Neural progenitor cell (in vitro differentiated cells): Measurements from ENCODE around the gene CD19. TPM values are rescaled to one million over a fixed set of nuclear protein-coding genes. Genes with fewer than 3 reads are reported as not detected.
A peak's percentile ranks its signal among the peaks of the same experiment; 100 is the strongest.

Experiments used
- DNase-seq: peaks from one replicate; pipeline ENCODE4 v3.0.0-alpha.2; 2016; ENCODE audit warnings: low spot score
- H2AFZ ChIP-seq: fragments of 200-600 bp; sonication (generic); replicated peaks from 2 replicates; pipeline ENCODE4 v1.6.1; 2016; ENCODE audit warnings: antibody characterized with exemption
- H3F3A ChIP-seq: fragments of 200-600 bp; sonication (generic); 2 replicates; pipeline ENCODE4 v1.6.1; 2016; ENCODE audit warnings: antibody characterized with exemption, low read depth
- H3K27ac ChIP-seq: fragments of 200-600 bp; sonication (generic); 2 replicates; pipeline ENCODE4 v1.5.1; 2016; ENCODE audit warnings: mild to moderate bottlenecking
- H3K27me3 ChIP-seq: fragments of 200-600 bp; sonication (generic); 2 replicates; pipeline ENCODE4 v1.6.1; 2016; ENCODE audit warnings: mild to moderate bottlenecking, moderate library complexity
- H3K36me3 ChIP-seq: fragments of 200-600 bp; sonication (generic); 2 replicates; pipeline ENCODE4 v1.5.1; 2016
- H3K4me1 ChIP-seq: fragments of 200-600 bp; sonication (generic); 2 replicates; pipeline ENCODE4 v1.6.1; 2016; ENCODE audit warnings: mixed run types
- H3K4me2 ChIP-seq: fragments of 200-600 bp; sonication (generic); 2 replicates; pipeline ENCODE4 v1.6.1; 2016
- H3K4me3 ChIP-seq: fragments of 200-600 bp; sonication (generic); 2 replicates; pipeline ENCODE4 v1.5.1; 2016
- H3K79me2 ChIP-seq: fragments of 200-600 bp; sonication (generic); 2 replicates; pipeline ENCODE4 v1.6.1; 2016; ENCODE audit warnings: low read depth
- H3K9ac ChIP-seq: fragments of 200-600 bp; sonication (generic); 2 replicates; pipeline ENCODE4 v1.6.1; 2016
- H3K9me3 ChIP-seq: fragments of 200-600 bp; sonication (generic); 2 replicates; pipeline ENCODE4 v1.5.1; 2016; ENCODE audit warnings: low read depth
- H4K20me1 ChIP-seq: fragments of 200-600 bp; sonication (generic); 2 replicates; pipeline ENCODE4 v1.6.1; 2016; ENCODE audit warnings: low read depth
- H3K27ac Mint-ChIP-seq: 3 replicates; pipeline ENCODE4 v1.8.0; 2021; ENCODE audit warnings: mixed read lengths
- H3K27me3 Mint-ChIP-seq: 2 replicates; pipeline ENCODE4 v1.8.0; 2022; ENCODE audit warnings: low read depth, mild to moderate bottlenecking, inconsistent platforms, moderate library complexity, mixed read lengths; ENCODE audit not compliant: insufficient read depth
- H3K36me3 Mint-ChIP-seq: 3 replicates; pipeline ENCODE4 v1.8.0; 2021; ENCODE audit warnings: mixed read lengths
- H3K4me1 Mint-ChIP-seq: 3 replicates; pipeline ENCODE4 v1.8.0; 2021; ENCODE audit warnings: mixed read lengths
- H3K4me3 Mint-ChIP-seq: 3 replicates; pipeline ENCODE4 v1.8.0; 2021; ENCODE audit warnings: mild to moderate bottlenecking, moderate library complexity, mixed read lengths
- H3K9me3 Mint-ChIP-seq: 3 replicates; pipeline ENCODE4 v1.8.0; 2020; ENCODE audit warnings: mixed read lengths
- EZH2 ChIP-seq: fragments of 200-600 bp; sonication (generic); IDR thresholded peaks from 2 replicates; pipeline ENCODE4 v1.6.1; 2017; ENCODE audit warnings: antibody characterized with exemption, mild to moderate bottlenecking, moderate library complexity
- EZH2phosphoT487 ChIP-seq: fragments of 200-600 bp; sonication (generic); IDR thresholded peaks from 2 replicates; pipeline ENCODE4 v1.6.1; 2017; ENCODE audit warnings: antibody characterized with exemption
- total RNA-seq: library from RNA; depleted of rRNA; stranded (reverse); fragments of >200 nt; gene quantifications from 2 replicates; pipeline ENCODE4 v1.2.3, GENCODE V29; 2015; ENCODE audit warnings: low replicate concordance
- TF ChIP-seq, protein P1 (sequence below): fragments of 200-600 bp; sonication (generic); IDR thresholded peaks from 2 replicates; pipeline ENCODE4 v1.5.1; 2017; ENCODE audit warnings: antibody characterized with exemption, mild to moderate bottlenecking

The CD19 gene
- total RNA-seq = 0.15 TPM in 1 of 2 replicates, not detected in the other

DNA sequence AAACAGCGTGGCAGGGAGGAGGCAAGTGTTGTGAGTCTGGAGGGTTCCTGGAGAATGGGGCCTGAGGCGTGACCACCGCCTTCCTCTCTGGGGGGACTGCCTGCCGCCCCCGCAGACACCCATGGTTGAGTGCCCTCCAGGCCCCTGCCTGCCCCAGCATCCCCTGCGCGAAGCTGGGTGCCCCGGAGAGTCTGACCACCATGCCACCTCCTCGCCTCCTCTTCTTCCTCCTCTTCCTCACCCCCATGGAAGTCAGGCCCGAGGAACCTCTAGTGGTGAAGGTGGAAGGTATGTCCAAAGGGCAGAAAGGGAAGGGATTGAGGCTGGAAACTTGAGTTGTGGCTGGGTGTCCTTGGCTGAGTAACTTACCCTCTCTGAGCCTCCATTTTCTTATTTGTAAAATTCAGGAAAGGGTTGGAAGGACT, at the start of gene CD19:
Gene CD19, plus strand, starts transcription at position 171 of the 425 bp plus-strand sequence. Its CDS starts 30 bp downstream, at position 201.
- no peaks in the 10 kb centered on the region for H3K27me3 ChIP-seq
- no peaks in the 10 kb centered on the region for H4K20me1 ChIP-seq
- H3K4me2 ChIP-seq = peak within 1 kb of the TSS; percentile 66
- H3K36me3 Mint-ChIP-seq = no peaks in the 10 kb centered on the region
- H3K4me3 ChIP-seq = peak within 1 kb of the TSS; percentile 9
- peak within 1 kb of the TSS; percentile 90 for H3K27ac Mint-ChIP-seq
- H3F3A ChIP-seq = peaks cover 20% of the 10 kb centered on the region
- H3K9me3 ChIP-seq = no peaks in the 10 kb centered on the region
- no peak within 1 kb of the TSS for H3K9ac ChIP-seq
- H3K36me3 ChIP-seq = no peaks in the 10 kb centered on the region
- TF ChIP-seq, protein P1, sequence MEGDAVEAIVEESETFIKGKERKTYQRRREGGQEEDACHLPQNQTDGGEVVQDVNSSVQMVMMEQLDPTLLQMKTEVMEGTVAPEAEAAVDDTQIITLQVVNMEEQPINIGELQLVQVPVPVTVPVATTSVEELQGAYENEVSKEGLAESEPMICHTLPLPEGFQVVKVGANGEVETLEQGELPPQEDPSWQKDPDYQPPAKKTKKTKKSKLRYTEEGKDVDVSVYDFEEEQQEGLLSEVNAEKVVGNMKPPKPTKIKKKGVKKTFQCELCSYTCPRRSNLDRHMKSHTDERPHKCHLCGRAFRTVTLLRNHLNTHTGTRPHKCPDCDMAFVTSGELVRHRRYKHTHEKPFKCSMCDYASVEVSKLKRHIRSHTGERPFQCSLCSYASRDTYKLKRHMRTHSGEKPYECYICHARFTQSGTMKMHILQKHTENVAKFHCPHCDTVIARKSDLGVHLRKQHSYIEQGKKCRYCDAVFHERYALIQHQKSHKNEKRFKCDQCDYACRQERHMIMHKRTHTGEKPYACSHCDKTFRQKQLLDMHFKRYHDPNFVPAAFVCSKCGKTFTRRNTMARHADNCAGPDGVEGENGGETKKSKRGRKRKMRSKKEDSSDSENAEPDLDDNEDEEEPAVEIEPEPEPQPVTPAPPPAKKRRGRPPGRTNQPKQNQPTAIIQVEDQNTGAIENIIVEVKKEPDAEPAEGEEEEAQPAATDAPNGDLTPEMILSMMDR = no peak
- TF ChIP-seq EZH2 (no peak), EZH2phosphoT487 (no peak)
- peak within 1 kb of the TSS; percentile 13 for H3K4me3 Mint-ChIP-seq
- peaks cover 23% of the 10 kb centered on the region for H3K4me1 Mint-ChIP-seq
- peak within 1 kb of the TSS; percentile 41 for H2AFZ ChIP-seq
- H3K27ac ChIP-seq = peak within 1 kb of the TSS; percentile 86
- peaks cover 8% of the 10 kb centered on the region for H3K4me1 ChIP-seq
- H3K27me3 Mint-ChIP-seq = peaks cover 8% of the 10 kb centered on the region
- no peaks in the 10 kb centered on the region for H3K9me3 Mint-ChIP-seq
- DNase-seq = no peak
- H3K79me2 ChIP-seq = no peaks in the 10 kb centered on the region

DNA sequence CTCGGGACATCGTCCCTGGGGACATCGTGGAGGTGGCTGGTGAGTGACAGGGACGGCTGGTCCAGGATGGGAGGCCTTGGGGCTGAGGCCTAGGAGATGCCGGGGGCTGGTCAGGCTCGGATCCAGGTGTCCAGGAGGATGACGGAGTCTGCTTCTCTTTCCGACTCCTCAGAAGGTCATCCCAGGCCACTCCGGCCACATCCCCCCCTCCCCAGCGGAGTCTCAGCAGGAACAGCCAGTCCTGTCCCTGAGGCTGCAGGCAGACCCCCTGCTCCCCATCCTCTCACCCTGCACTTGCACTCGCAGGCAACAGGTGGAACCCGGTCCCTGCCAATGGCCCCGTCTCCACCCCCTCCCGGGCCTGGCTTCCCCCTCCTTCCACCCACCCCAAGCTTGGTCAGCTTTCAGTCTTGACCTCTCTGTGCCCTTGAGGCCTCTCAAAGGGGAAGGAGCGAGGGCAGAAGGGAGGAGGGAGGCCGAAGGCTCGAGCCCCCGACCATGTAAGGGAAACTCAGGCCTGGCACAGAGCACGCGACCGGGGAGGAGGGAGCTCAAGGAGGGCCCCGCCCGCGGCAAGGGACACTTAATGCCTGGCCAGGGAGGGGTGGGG, 49.1 kb upstream of the CD19 start:
- Mint-ChIP-seq H3K9me3 (no peaks in the 10 kb centered on the region), H3K27me3 (peaks cover 12% of the 10 kb centered on the region), H3K4me3 (peak overlapping the region; percentile 75), H3K4me1 (peaks cover 46% of the 10 kb centered on the region), H3K36me3 (no peaks in the 10 kb centered on the region), H3K27ac (peak overlapping the region; percentile 92)
- no peak overlapping the region for H3K9ac ChIP-seq
- H3K4me3 ChIP-seq = no peak overlapping the region
- peaks cover 5% of the 10 kb centered on the region for H3K27me3 ChIP-seq
- DNase-seq = no peak
- H3F3A ChIP-seq = peaks cover 23% of the 10 kb centered on the region
- no peaks in the 10 kb centered on the region for H3K9me3 ChIP-seq
- H2AFZ ChIP-seq = no peak overlapping the region
- no peaks in the 10 kb centered on the region for H4K20me1 ChIP-seq
- TF ChIP-seq EZH2phosphoT487 (no peak), EZH2 (no peak)
- TF ChIP-seq, protein P1 = no peak
- peaks cover 21% of the 10 kb centered on the region for H3K4me1 ChIP-seq
- no peak overlapping the region for H3K27ac ChIP-seq
- peaks cover 10% of the 10 kb centered on the region for H3K79me2 ChIP-seq
- H3K36me3 ChIP-seq = no peaks in the 10 kb centered on the region
- H3K4me2 ChIP-seq = no peak overlapping the region

DNA sequence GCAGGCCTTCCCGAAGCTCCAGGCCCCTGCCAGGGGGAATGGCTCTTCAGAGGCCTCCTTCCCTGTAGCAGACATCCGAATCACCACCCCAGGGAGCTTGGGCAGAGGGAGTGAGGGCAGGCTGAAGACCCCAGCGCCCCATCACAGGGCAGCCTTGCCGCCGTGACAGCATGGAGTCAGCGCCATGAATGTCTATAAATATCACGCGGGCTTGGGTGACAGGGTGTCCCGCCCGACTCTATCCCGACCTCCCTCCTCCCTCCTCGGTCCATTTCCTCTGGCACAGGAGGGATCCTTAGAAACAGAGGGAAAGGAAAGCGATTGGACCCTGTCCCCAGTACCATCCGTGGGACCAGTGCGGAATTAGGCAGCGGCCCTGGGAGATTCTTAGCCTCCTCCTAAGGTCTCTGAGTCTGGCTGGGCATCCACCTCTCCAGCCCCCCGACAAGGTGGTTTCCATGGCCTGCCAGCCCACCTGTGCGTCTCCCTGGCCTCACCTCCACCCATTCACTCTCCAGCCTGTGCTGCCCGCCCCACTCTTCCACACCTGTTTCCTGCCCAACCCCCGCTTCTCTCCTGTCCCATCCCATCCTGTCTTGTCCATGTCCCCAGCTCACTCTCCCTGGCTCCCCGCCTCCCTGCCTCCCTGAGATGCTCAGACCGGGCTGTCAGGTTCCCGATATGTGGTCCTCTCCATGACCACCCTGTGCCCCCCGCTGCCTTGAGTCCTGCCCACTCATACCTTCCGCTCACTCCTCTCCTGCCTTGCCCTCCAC, 48.4 kb upstream of the CD19 start:
- TF ChIP-seq EZH2phosphoT487 = no peak
- TF ChIP-seq, protein P1 = no peak
- no peak for TF ChIP-seq EZH2
- no peak overlapping the region for H3K4me3 Mint-ChIP-seq
- no peaks in the 10 kb centered on the region for H3K36me3 Mint-ChIP-seq
- DNase-seq = no peak
- Histone ChIP-seq H3K4me1 (peaks cover 18% of the 10 kb centered on the region), H3K79me2 (peaks cover 10% of the 10 kb centered on the region), H3K4me2 (no peak overlapping the region), H3K27ac (no peak overlapping the region), H2AFZ (no peak overlapping the region), H3K9ac (no peak overlapping the region), H3K9me3 (no peaks in the 10 kb centered on the region), H3K4me3 (no peak overlapping the region), H4K20me1 (no peaks in the 10 kb centered on the region), H3K27me3 (peaks cover 5% of the 10 kb centered on the region), H3F3A (peaks cover 23% of the 10 kb centered on the region), H3K36me3 (no peaks in the 10 kb centered on the region)
- peaks cover 10% of the 10 kb centered on the region for H3K27me3 Mint-ChIP-seq
- H3K9me3 Mint-ChIP-seq = no peaks in the 10 kb centered on the region
- H3K27ac Mint-ChIP-seq = peak overlapping the region; percentile 24
- peaks cover 40% of the 10 kb centered on the region for H3K4me1 Mint-ChIP-seq
